NCI-H526 treated with DMSO at 0.1 percent for 48 hours (cell line): ENCODE measurements around the gene MS4A2.
"Not testable (repeated sequence)": the region's sequence is repeated elsewhere in the genome, so short reads cannot be mapped to it uniquely, and the experiment has no call there.

Experiments
- DNase-seq: peaks from one replicate; lab custom pipeline; 2025; lab: John Stamatoyannopoulos, UW

The MS4A2 gene

GRCh38 chr11:60088364-60088763 is at the start of gene MS4A2:
Gene MS4A2 (plus strand): TSS chr11:60088664. CDS start chr11:60088766, 102 bp downstream.
- no peak for DNase-seq

GRCh38 chr11:60040109-60040508 is 48.4 kb upstream of the MS4A2 start, which contains the start of gene OOSP2:
Gene OOSP2 (plus strand): TSS chr11:60040409. CDS start chr11:60040460, 51 bp downstream.
- no peak for DNase-seq

- not testable (repeated sequence) for DNase-seq
Measured at GRCh38 chr11:60050422-60050821, 38.0 kb upstream of the MS4A2 start.

GRCh38 chr11:60050839-60051238 is 37.6 kb upstream of the MS4A2 start:
- not testable (repeated sequence) for DNase-seq

GRCh38 chr11:60056349-60056969 is 32.0 kb upstream of the MS4A2 start, which contains the start of gene MS4A3:
Gene MS4A3 (plus strand): TSS chr11:60056665. CDS start chr11:60061161, 4,496 bp downstream.
- no peak for DNase-seq

GRCh38 chr11:60059052-60059451 is 29.4 kb upstream of the MS4A2 start:
- no peak for DNase-seq

GRCh38 chr11:60059521-60060240 is 28.8 kb upstream of the MS4A2 start:
- no peak for DNase-seq

- no peak for DNase-seq
Measured at GRCh38 chr11:60064111-60064510, 24.4 kb upstream of the MS4A2 start.

GRCh38 chr11:60065801-60066200 is 22.7 kb upstream of the MS4A2 start:
- DNase-seq, result no peak

GRCh38 chr11:60069450-60069849 is 19.0 kb upstream of the MS4A2 start:
- DNase-seq, result no peak

- DNase-seq, result not testable (repeated sequence)
Measured at GRCh38 chr11:60071644-60072043, 16.8 kb upstream of the MS4A2 start.

- DNase-seq, result no peak
Measured at GRCh38 chr11:60077216-60077817, 11.1 kb upstream of the MS4A2 start.

GRCh38 chr11:60077981-60078380 is 10.5 kb upstream of the MS4A2 start:
- no peak for DNase-seq

GRCh38 chr11:60078745-60079144 is 9.7 kb upstream of the MS4A2 start:
- peak; percentile 97 for DNase-seq

GRCh38 chr11:60080535-60080934 is 7.9 kb upstream of the MS4A2 start:
- DNase-seq, result no peak

GRCh38 chr11:60084631-60085273 is 3.7 kb upstream of the MS4A2 start:
- DNase-seq, result peak; percentile 95

GRCh38 chr11:60085909-60086308 is 2.6 kb upstream of the MS4A2 start:
- DNase-seq, result peak; percentile 47

GRCh38 chr11:60087239-60087638 is 1.2 kb upstream of the MS4A2 start:
- DNase-seq, result no peak

- DNase-seq, result no peak
Measured at GRCh38 chr11:60095477-60096120, 7.1 kb downstream of the MS4A2 start.

- no peak for DNase-seq
Measured at GRCh38 chr11:60097189-60097588, 8.7 kb downstream of the MS4A2 start.

- no peak for DNase-seq
Measured at GRCh38 chr11:60098508-60098907, 10.0 kb downstream of the MS4A2 start.

GRCh38 chr11:60100516-60100915 is 12.1 kb downstream of the MS4A2 start:
- no peak for DNase-seq
